ENCODE results near the gene DIAPH3. TPM values are rescaled to one million over a fixed set of nuclear protein-coding genes. Genes with fewer than 3 reads are reported as not detected.
"Not testable (repeated sequence)": the region's sequence is repeated elsewhere in the genome, so short reads cannot be mapped to it uniquely, and the experiment has no call there.

DIAPH3 gene
- total RNA-seq (2021; fragmentation: NEBNext Ultra II Directional; extraction: Animal tissue kit (Norgen Biotek cat#: 25700)), result 10 to 100 TPM; 18.4 to 38.5 (median 37.5) TPM
- long read RNA-seq, full-length matches to known transcripts, result 3 of 60 reads
- long read RNA-seq, partial matches to known transcripts, result 42 of 60 reads
- long read RNA-seq, other reads (novel, unspliced or antisense), result 15 of 60 reads

GRCh38 chr13:60163478-60164233 is at the start of gene DIAPH3:
DIAPH3 (minus strand) TSS chr13:60163928; CDS start chr13:60163766, 162 bp downstream.
- no peaks in the 10 kb centered on the region; the same call in 1 of the 2 replicates for H3K27me3 Mint-ChIP-seq (ENCODE audit: insufficient read depth)
- H3K27ac Mint-ChIP-seq, result peak within 1 kb of the TSS; percentile 96
- peak within 1 kb of the TSS; percentile 98 for H3K4me3 Mint-ChIP-seq
- H3K36me3 Mint-ChIP-seq (ENCODE audit: low read depth), result peaks cover 14% of the 10 kb centered on the region
- DNase-seq, result peak; percentile 95
- no peak for TF ChIP-seq CTCF (IDR thresholded peaks at IDR 0.05)
- H3K4me1 Mint-ChIP-seq (ENCODE audit: low read depth), result peaks cover 47% of the 10 kb centered on the region
- H3K9me3 Mint-ChIP-seq, result no peaks in the 10 kb centered on the region; the same call in 1 of the 2 replicates

GRCh38 chr13:60213236-60213744 is 49.6 kb upstream of the DIAPH3 start:
- TF ChIP-seq CTCF (IDR thresholded peaks at IDR 0.05), result no peak
- Mint-ChIP-seq H3K27me3 (ENCODE audit: insufficient read depth) (peaks cover 9% of the 10 kb centered on the region), H3K36me3 (ENCODE audit: low read depth) (no peaks in the 10 kb centered on the region), H3K4me3 (no peak overlapping the region), H3K9me3 (no peaks in the 10 kb centered on the region), H3K4me1 (ENCODE audit: low read depth) (no peaks in the 10 kb centered on the region), H3K27ac (no peak overlapping the region)
- DNase-seq, result no peak

GRCh38 chr13:60211548-60211947 is 47.8 kb upstream of the DIAPH3 start:
- H3K9me3 Mint-ChIP-seq, result no peaks in the 10 kb centered on the region
- TF ChIP-seq CTCF (IDR thresholded peaks at IDR 0.05), result no peak
- H3K27me3 Mint-ChIP-seq (ENCODE audit: insufficient read depth), result peaks cover 11% of the 10 kb centered on the region; the same call in 1 of the 2 replicates
- H3K27ac Mint-ChIP-seq, result no peak overlapping the region
- H3K4me1 Mint-ChIP-seq (ENCODE audit: low read depth), result no peaks in the 10 kb centered on the region
- H3K4me3 Mint-ChIP-seq, result no peak overlapping the region
- DNase-seq, result no peak
- no peaks in the 10 kb centered on the region for H3K36me3 Mint-ChIP-seq (ENCODE audit: low read depth)

GRCh38 chr13:60210510-60211330 is 47.0 kb upstream of the DIAPH3 start:
- H3K27ac Mint-ChIP-seq, result no peak overlapping the region
- no peak overlapping the region for H3K4me3 Mint-ChIP-seq
- peaks cover 12% of the 10 kb centered on the region; the same call in 1 of the 2 replicates for H3K27me3 Mint-ChIP-seq (ENCODE audit: insufficient read depth)
- H3K9me3 Mint-ChIP-seq, result no peaks in the 10 kb centered on the region
- no peak for DNase-seq
- no peak for TF ChIP-seq CTCF (IDR thresholded peaks at IDR 0.05)
- no peaks in the 10 kb centered on the region for H3K4me1 Mint-ChIP-seq (ENCODE audit: low read depth)
- H3K36me3 Mint-ChIP-seq (ENCODE audit: low read depth), result no peaks in the 10 kb centered on the region

- not testable (repeated sequence) for H3K4me3 Mint-ChIP-seq; H3K4me1 Mint-ChIP-seq (ENCODE audit: low read depth); H3K27ac Mint-ChIP-seq; H3K27me3 Mint-ChIP-seq (ENCODE audit: insufficient read depth); H3K36me3 Mint-ChIP-seq (ENCODE audit: low read depth); H3K9me3 Mint-ChIP-seq; DNase-seq
These were observed 41.8 kb upstream of the DIAPH3 start for GRCh38 chr13:60205499-60205898.

Data from HFFc6 (cell line).